ENCODE measurements around the gene ST8SIA6.

ST8SIA6 gene

GRCh38 chr10:17383801-17384555 lies 70.4 kb downstream of the ST8SIA6 start:
- DNase-seq = peak; percentile 57

GRCh38 chr10:17381502-17382142 lies 72.8 kb downstream of the ST8SIA6 start:
- peak; percentile 7 for DNase-seq

- no peak for DNase-seq
Observed at GRCh38 chr10:17380888-17381287, 73.5 kb downstream of the ST8SIA6 start.

- DNase-seq = no peak
Observed at GRCh38 chr10:17380016-17380415, 74.4 kb downstream of the ST8SIA6 start.

- DNase-seq = no peak
Observed at GRCh38 chr10:17379151-17379690, 75.2 kb downstream of the ST8SIA6 start.

- DNase-seq = no peak
Observed at GRCh38 chr10:17375936-17376584, 78.3 kb downstream of the ST8SIA6 start.

- DNase-seq = no peak
Observed at GRCh38 chr10:17368708-17369272, 85.6 kb downstream of the ST8SIA6 start.

GRCh38 chr10:17366705-17367104 lies 87.7 kb downstream of the ST8SIA6 start:
- DNase-seq = no peak

GRCh38 chr10:17365402-17365801 lies 89.0 kb downstream of the ST8SIA6 start:
- DNase-seq = no peak

GRCh38 chr10:17358461-17358860 lies 95.9 kb downstream of the ST8SIA6 start:
- DNase-seq = no peak

- no peak for DNase-seq
Observed at GRCh38 chr10:17357781-17358180, 96.6 kb downstream of the ST8SIA6 start.

GRCh38 chr10:17356820-17357219 lies 97.6 kb downstream of the ST8SIA6 start:
- no peak for DNase-seq

- DNase-seq = no peak
Observed at GRCh38 chr10:17354781-17355180, 99.6 kb downstream of the ST8SIA6 start.

- no peak for DNase-seq
Observed at GRCh38 chr10:17353568-17354300, 100.7 kb downstream of the ST8SIA6 start.

- DNase-seq = no peak
Observed at GRCh38 chr10:17352583-17352982, 101.8 kb downstream of the ST8SIA6 start.

- DNase-seq = no peak
Observed at GRCh38 chr10:17351506-17351905, 102.9 kb downstream of the ST8SIA6 start.

- DNase-seq = no peak
Observed at GRCh38 chr10:17349717-17350116, 104.7 kb downstream of the ST8SIA6 start.

- peak; percentile 77 for DNase-seq
Observed at GRCh38 chr10:17348501-17349349, 105.7 kb downstream of the ST8SIA6 start.

GRCh38 chr10:17348011-17348500 lies 106.3 kb downstream of the ST8SIA6 start:
- DNase-seq = no peak

GRCh38 chr10:17344206-17344605 lies 110.2 kb downstream of the ST8SIA6 start:
- no peak for DNase-seq

- DNase-seq = no peak
Observed at GRCh38 chr10:17343118-17343517, 111.3 kb downstream of the ST8SIA6 start.

Data from eye (tissue), 1 donor.